Pancreas (tissue), 10 donors: ENCODE data around the gene RP9. TPM values are rescaled to one million over a fixed set of nuclear protein-coding genes. Genes with fewer than 3 reads are reported as not detected.

ENCODE experiments used
- ATAC-seq, 4 donors: fragments of 200-7000 bp; cut with Tn5 transposase; one replicate each; pipeline versions ENCODE4 v1.8.0 to v1.9.1; 2020; ENCODE audit warnings: mild to moderate bottlenecking in 4 of 4, moderate library complexity in 4 of 4
- DNase-seq, 6 donors: peaks; one replicate each; pipeline ENCODE4 v3.0.0-alpha.2; 2020
- FAIRE-seq: peaks from 2 replicates; lab custom pipeline; 2012; peaks lifted over from hg19 to GRCh38; lab: Jason Lieb, UNC
- H3K27ac ChIP-seq, 4 donors: fragments of 200-600 bp; sonication (generic); 1 replicate in 3 of 4; 2 replicates in 1 of 4; pipeline versions ENCODE4 v1.5.0 to v1.8.0; 2020
- H3K27me3 ChIP-seq, 4 donors: fragments of 200-600 bp; one replicate each; pipeline ENCODE4 v1.8.0; 2021
- H3K36me3 ChIP-seq, 3 donors: fragments of 200-600 bp; sonication (generic) in 1 of 3; one replicate each; pipeline versions ENCODE4 v1.5.0 to v1.8.0; 2020 to 2021
- H3K4me1 ChIP-seq, 3 donors: fragments of 200-600 bp; one replicate each; pipeline ENCODE4 v1.8.0; 2021
- H3K4me3 ChIP-seq, 4 donors: fragments of 200-600 bp; sonication (generic) in 2 of 4; one replicate each; pipeline versions ENCODE4 v1.5.0 to v1.8.0; 2020 to 2021
- H3K9me3 ChIP-seq, 4 donors: fragments of 200-600 bp; one replicate each; pipeline ENCODE4 v1.8.0; 2021
- WGBS, 2 donors: extraction: QIAGEN DNeasy Blood & Tissue Kit; methylation state at CpG; one replicate each; pipeline ENCODE4 v1.1.7; 2013; 5-methylcytosine and 5-hydroxymethylcytosine counted together
- intact Hi-C, 3 donors: fragments of 100-400 bp; cut with DNase I; formaldehyde crosslinking; loops; one replicate each; pipeline versions ENCODE4 v1.11.1 to v1.14.2; 2022
- polyA plus RNA-seq, 2 donors: library from polyadenylated mRNA; stranded (reverse); fragments of 200-250 nt; gene quantifications; one replicate each; pipeline ENCODE4 v1.2.3, GENCODE V29; 2013
- total RNA-seq, 6 donors: library from RNA; stranded (reverse); fragmentation: NEBNext Ultra II Directional in 4 of 6; extraction: Animal tissue kit (Norgen Biotek cat#: 25700) in 4 of 6; gene quantifications; one replicate each; pipeline versions ENCODE4 v1.2.1 to v1.2.4, GENCODE V29; 2021 to 2023
- TF ChIP-seq, protein P1 (sequence below), 4 donors: fragments of 200-600 bp; sonication (generic) in 3 of 4; IDR thresholded peaks; one replicate each; pipeline versions ENCODE4 v1.5.0 to v1.8.0; 2021; ENCODE audit warnings: antibody characterized with exemption in 4 of 4
- donor health status: healthy with polysubstance abuse.
- donor health status: DM: no; HTN: no; CAD: no; lungs with moderate emphysema.
- donor health status: DM: no; HTN: no; CAD: no.
- donor health status: control.
- donor health status: control.
- donor health status: Bipolar disorder and iron deficiency.
- donor health status: DM: yes; HTN: yes; CAD: no.
- donor health status: DM: no; HTN: no; CAD: no.
- donor health status: DM: no; HTN: no; CAD: no.
- donor health status: DM: yes; HTN: yes; CAD: no.

The RP9 gene
- total and polyA plus RNA-seq, 8 donors, result 5.5 to 20.1 (median 7.1) TPM

DNA sequence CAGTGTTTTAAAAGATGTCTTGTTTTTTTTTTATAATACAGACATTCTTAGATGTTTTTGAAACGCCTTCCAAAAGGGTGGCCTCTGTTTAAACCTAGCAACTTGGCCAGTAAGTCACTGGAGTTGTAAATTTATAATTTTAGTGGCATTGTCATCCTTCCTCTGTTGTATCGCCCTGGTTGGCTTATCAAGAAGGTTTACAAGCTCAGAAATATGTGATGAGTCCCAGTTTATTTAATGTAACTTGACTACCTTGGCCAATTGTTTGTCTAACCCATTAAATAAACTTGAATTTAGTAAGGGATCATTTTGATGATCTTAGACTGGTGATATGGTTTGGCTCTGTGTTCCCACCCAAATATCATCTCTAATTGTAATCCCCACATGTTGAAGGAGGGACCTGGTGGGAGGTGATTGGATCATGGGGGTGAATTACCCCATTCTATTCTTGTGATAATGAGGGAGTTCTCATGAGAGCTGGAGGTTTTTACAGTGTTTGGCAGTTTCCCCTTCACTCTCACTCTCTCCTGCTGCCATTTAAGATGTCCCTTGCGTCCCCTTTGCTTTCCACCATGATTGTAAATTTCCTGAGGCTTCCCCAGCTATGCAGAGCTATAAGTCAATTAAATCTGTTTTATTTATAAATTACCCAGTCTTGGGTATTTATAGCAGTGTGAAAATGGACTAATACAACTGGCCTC is 33.2 kb downstream of the RP9 start:
- no peaks in the 10 kb centered on the region for H3K4me1 ChIP-seq
- TF ChIP-seq, protein P1, sequence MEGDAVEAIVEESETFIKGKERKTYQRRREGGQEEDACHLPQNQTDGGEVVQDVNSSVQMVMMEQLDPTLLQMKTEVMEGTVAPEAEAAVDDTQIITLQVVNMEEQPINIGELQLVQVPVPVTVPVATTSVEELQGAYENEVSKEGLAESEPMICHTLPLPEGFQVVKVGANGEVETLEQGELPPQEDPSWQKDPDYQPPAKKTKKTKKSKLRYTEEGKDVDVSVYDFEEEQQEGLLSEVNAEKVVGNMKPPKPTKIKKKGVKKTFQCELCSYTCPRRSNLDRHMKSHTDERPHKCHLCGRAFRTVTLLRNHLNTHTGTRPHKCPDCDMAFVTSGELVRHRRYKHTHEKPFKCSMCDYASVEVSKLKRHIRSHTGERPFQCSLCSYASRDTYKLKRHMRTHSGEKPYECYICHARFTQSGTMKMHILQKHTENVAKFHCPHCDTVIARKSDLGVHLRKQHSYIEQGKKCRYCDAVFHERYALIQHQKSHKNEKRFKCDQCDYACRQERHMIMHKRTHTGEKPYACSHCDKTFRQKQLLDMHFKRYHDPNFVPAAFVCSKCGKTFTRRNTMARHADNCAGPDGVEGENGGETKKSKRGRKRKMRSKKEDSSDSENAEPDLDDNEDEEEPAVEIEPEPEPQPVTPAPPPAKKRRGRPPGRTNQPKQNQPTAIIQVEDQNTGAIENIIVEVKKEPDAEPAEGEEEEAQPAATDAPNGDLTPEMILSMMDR (IDR thresholded peaks at IDR 0.05), result no peak
- FAIRE-seq (no peak), ATAC-seq (no peak), DNase-seq (no peak)
- intact Hi-C loops, result no loop called here
- H3K36me3 ChIP-seq, result no peaks in the 10 kb centered on the region
- H3K27ac ChIP-seq, result no peak overlapping the region
- H3K9me3 ChIP-seq, result no peaks in the 10 kb centered on the region
- no peak overlapping the region for H3K4me3 ChIP-seq
- H3K27me3 ChIP-seq, result no peaks in the 10 kb centered on the region
- 71 to 85% methylated on average over 3 of the region's 3 CpGs for WGBS, 2 donors

GRCh38 chr7:33073243-33073642 is 36.0 kb downstream of the RP9 start:
- H3K27ac ChIP-seq, result no peak overlapping the region
- no peak for FAIRE-seq
- 82% methylated on average over 4 of the region's 4 CpGs for WGBS, 2 donors
- DNase-seq, result no peak
- TF ChIP-seq, protein P1 (IDR thresholded peaks at IDR 0.05), result no peak
- intact Hi-C loops, result no loop called here
- H3K4me3 ChIP-seq, result no peak overlapping the region
- no peak for ATAC-seq
- H3K9me3 ChIP-seq, result no peaks in the 10 kb centered on the region
- no peaks in the 10 kb centered on the region for H3K36me3 ChIP-seq
- no peaks in the 10 kb centered on the region for H3K4me1 ChIP-seq
- H3K27me3 ChIP-seq, result no peaks in the 10 kb centered on the region

GRCh38 chr7:33072471-33072870 is 36.7 kb downstream of the RP9 start:
- Histone ChIP-seq H3K27me3 (no peaks in the 10 kb centered on the region), H3K4me1 (no peaks in the 10 kb centered on the region), H3K27ac (no peak overlapping the region), H3K4me3 (no peak overlapping the region), H3K9me3 (no peaks in the 10 kb centered on the region), H3K36me3 (no peaks in the 10 kb centered on the region)
- DNase-seq, result no peak
- intact Hi-C loops, result no loop called here
- TF ChIP-seq, protein P1 (IDR thresholded peaks at IDR 0.05), result no peak
- WGBS, 2 donors, result 54 to 55% methylated on average over 2 of the region's 2 CpGs
- peak in 1 of 4 donors; percentile 30 for ATAC-seq
- FAIRE-seq, result peak; percentile 54

- intact Hi-C loops, result no loop called here
- no peaks in the 10 kb centered on the region for H3K36me3 ChIP-seq
- DNase-seq, result no peak
- no peak for FAIRE-seq
- H3K4me1 ChIP-seq, result no peaks in the 10 kb centered on the region
- H3K4me3 ChIP-seq, result no peak overlapping the region
- no peaks in the 10 kb centered on the region for H3K9me3 ChIP-seq
- H3K27me3 ChIP-seq, result no peaks in the 10 kb centered on the region
- ATAC-seq, result no peak
- 35 to 36% methylated on average over 6 of the region's 6 CpGs for WGBS, 2 donors
- H3K27ac ChIP-seq, result no peak overlapping the region
- TF ChIP-seq, protein P1 (IDR thresholded peaks at IDR 0.05), result no peak
Observed at GRCh38 chr7:33070831-33071230, 38.4 kb downstream of the RP9 start.

DNA sequence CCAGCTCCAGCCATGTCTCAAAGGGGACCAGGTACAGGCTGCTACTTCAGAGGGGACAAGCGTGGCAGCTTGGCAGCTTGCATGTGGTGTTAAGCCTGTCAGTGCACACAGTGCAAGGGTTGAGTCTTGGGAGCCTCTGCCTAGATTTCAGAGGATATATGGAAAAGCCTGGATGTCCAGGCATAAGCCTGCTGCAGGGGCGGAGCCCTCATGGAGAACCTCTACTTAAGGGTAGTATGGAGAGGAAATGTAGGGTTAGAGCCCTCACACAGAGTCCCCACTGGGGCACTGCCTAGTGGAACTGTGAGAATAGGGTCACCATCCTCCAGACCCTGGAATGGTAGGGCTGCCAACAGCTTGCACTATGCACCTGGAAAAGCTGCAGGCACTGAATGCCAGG is 38.9 kb downstream of the RP9 start:
- DNase-seq, result no peak
- no peak overlapping the region for H3K27ac ChIP-seq
- H3K36me3 ChIP-seq, result no peaks in the 10 kb centered on the region
- no peaks in the 10 kb centered on the region for H3K27me3 ChIP-seq
- no peaks in the 10 kb centered on the region for H3K4me1 ChIP-seq
- no peak overlapping the region for H3K4me3 ChIP-seq
- ATAC-seq, result no peak
- intact Hi-C loops, result no loop called here
- no peaks in the 10 kb centered on the region for H3K9me3 ChIP-seq
- no peak for FAIRE-seq
- WGBS, 2 donors, result 97 to 98% methylated on average over 2 of the region's 2 CpGs
- TF ChIP-seq, protein P1 (IDR thresholded peaks at IDR 0.05), result no peak
